Heart right ventricle (tissue), 16 donors: ENCODE measurements around the gene SETBP1. TPM values are rescaled to one million over a fixed set of nuclear protein-coding genes. Genes with fewer than 3 reads are reported as not detected.

Experiments
- ATAC-seq, 8 donors: fragments of 200-7000 bp; cut with Tn5 transposase; one replicate each; pipeline ENCODE4 v1.9.1; 2020; ENCODE audit warnings: mild to moderate bottlenecking in 8 of 8, moderate library complexity in 8 of 8, moderate number of reproducible peaks in 1 of 8
- DNase-seq, 2 donors: peaks; one replicate each; pipeline ENCODE4 v3.0.0-alpha.2; 2020
- H3K27ac ChIP-seq, 10 donors: fragments of 200-600 bp; sonication (generic) in 2 of 10; one replicate each; pipeline versions ENCODE4 v1.5.0 to v1.8.0; 2020 to 2022; ENCODE audit warnings: mild to moderate bottlenecking in 3 of 10
- H3K27me3 ChIP-seq, 7 donors: fragments of 200-600 bp; one replicate each; pipeline ENCODE4 v1.8.0; 2021 to 2022; ENCODE audit warnings: mild to moderate bottlenecking in 2 of 7
- H3K36me3 ChIP-seq, 9 donors: fragments of 200-600 bp; sonication (generic) in 1 of 9; one replicate each; pipeline versions ENCODE4 v1.5.0 to v1.8.0; 2020 to 2022; ENCODE audit warnings: mild to moderate bottlenecking in 2 of 9
- H3K4me1 ChIP-seq, 9 donors: fragments of 200-600 bp; sonication (generic) in 1 of 9; one replicate each; pipeline versions ENCODE4 v1.5.0 to v1.8.0; 2020 to 2022; ENCODE audit warnings: mild to moderate bottlenecking in 4 of 9
- H3K4me3 ChIP-seq, 10 donors: fragments of 200-600 bp; sonication (generic) in 2 of 10; one replicate each; pipeline versions ENCODE4 v1.5.0 to v1.8.0; 2020 to 2022; ENCODE audit warnings: mild to moderate bottlenecking in 7 of 10, moderate library complexity in 2 of 10
- H3K9me3 ChIP-seq, 11 donors: fragments of 200-600 bp in 10 of 11; sonication (generic) in 2 of 11; one replicate each; pipeline versions ENCODE4 v1.5.0 to v1.8.0; 2013 to 2022; ENCODE audit warnings: mild to moderate bottlenecking in 2 of 11, control low read depth in 1 of 11, moderate library complexity in 1 of 11
- CTCF ChIP-seq, 9 donors: fragments of 200-600 bp; sonication (generic) in 2 of 9; IDR thresholded peaks; one replicate each; pipeline versions ENCODE4 v1.5.0 to v1.8.0; 2021 to 2022; ENCODE audit warnings: antibody characterized with exemption in 9 of 9, mild to moderate bottlenecking in 5 of 9, moderate library complexity in 1 of 9
- WGBS, 2 donors: extraction: QIAGEN DNeasy Blood & Tissue Kit; methylation state at CpG; one replicate each; pipeline ENCODE4 v1.1.7; 2013; ENCODE audit warnings: inconsistent platforms in 1 of 2; 5-methylcytosine and 5-hydroxymethylcytosine counted together
- intact Hi-C, 10 donors: fragments of 100-400 bp; cut with DNase I; formaldehyde crosslinking; loops; one replicate each; pipeline versions ENCODE4 v1.11.1 to v1.14.2; 2022
- polyA plus RNA-seq, 2 donors: library from polyadenylated mRNA; stranded (reverse); fragments of 200-250 nt; gene quantifications; one replicate each; pipeline ENCODE4 v1.2.3, GENCODE V29; 2013
- total RNA-seq, 10 donors: library from RNA; stranded (reverse); fragmentation: NEBNext Ultra II Directional in 3 of 10; extraction: Animal tissue kit (Norgen Biotek cat#: 25700) in 3 of 10; gene quantifications; one replicate each; pipeline versions ENCODE4 v1.2.1 to v1.2.4, GENCODE V29; 2021 to 2023
- donor health status: Arrhythmogenic right ventricular cardiomyopathy.
- donor health status: ischemic (EF 13 %, LVEDD 7.1; RV severe dilation, severe dysfunction).
- donor health status: healthy with polysubstance abuse.
- donor health status: DM: no; HTN: yes; CAD: no.
- donor health status: DM: no; HTN: no; CAD: no.
- donor health status: ischemic (EF 25% LVEDD 6.9; RV normal size, moderate dysfunction).
- donor health status: ischemic (EF 25% LVEDD 5.7; RV mildly dilated, moderate dysfunction).
- donor health status: healthy.
- donor health status: DM: yes; HTN: yes; CAD: no.
- donor health status: Ischemic cardiomyopathy.
- donor health status: ischemic (EF 35%, LVEDD 5.7; RV mildly dilated, moderate dysfunction).
- donor health status: nonischemic (EF 11% LVEDD 7.7; RV severe dilation, severe dysfunction).
- donor health status: DM: yes; HTN: yes; CAD: no.
- donor health status: PGD.
- donor health status: ischemic (EF 29% LVEDD 5.4; RV normal size, mild dysfunction).
- donor health status: nonischemic (EF 23%, LVEDD 6.1; RV moderate dilation, normal function).

Gene SETBP1
- total and polyA plus RNA-seq, 12 donors: 0.71 to 12.2 (median 6.1) TPM

GRCh38 chr18:45014047-45014501, 333.4 kb downstream of the SETBP1 start:
- TF ChIP-seq CTCF (IDR thresholded peaks at IDR 0.05): peak in 1 of 9 donors; percentile 63
- Histone ChIP-seq H3K36me3 (no peaks in the 10 kb centered on the region), H3K27ac (peak overlapping the region in 1 of 10 donors; percentile 50), H3K4me1 (peaks cover 0 to 44% (median 20%) of the 10 kb centered on the region in 9 donors), H3K9me3 (no peaks in the 10 kb centered on the region), H3K4me3 (no peak overlapping the region), H3K27me3 (no peaks in the 10 kb centered on the region)
- DNase-seq: no peak
- 68 to 86% methylated on average over 2 of the region's 2 CpGs for WGBS, 2 donors
- intact Hi-C loops: no loop called here
- peak in 7 of 8 donors; percentile 26 to 91 (median 34) for ATAC-seq

GRCh38 chr18:45015788-45016128, 335.1 kb downstream of the SETBP1 start:
- no peak for DNase-seq
- intact Hi-C loops: no loop called here
- Histone ChIP-seq H3K27ac (peak overlapping the region in 2 of 10 donors; percentile 44 to 65), H3K36me3 (no peaks in the 10 kb centered on the region), H3K9me3 (no peaks in the 10 kb centered on the region), H3K4me1 (peaks cover 0 to 48% (median 20%) of the 10 kb centered on the region in 9 donors), H3K27me3 (no peaks in the 10 kb centered on the region), H3K4me3 (peak overlapping the region in 6 of 10 donors; percentile 14 to 33 (median 30))
- no peak for TF ChIP-seq CTCF (IDR thresholded peaks at IDR 0.05)
- WGBS, 2 donors: 34 to 58% methylated on average over 1 of the region's 1 CpG
- peak in 5 of 8 donors; percentile 9 to 23 (median 14) for ATAC-seq

GRCh38 chr18:45019469-45019868, 338.8 kb downstream of the SETBP1 start:
- Histone ChIP-seq H3K27ac (no peak overlapping the region), H3K4me3 (no peak overlapping the region), H3K4me1 (peaks cover 0 to 37% (median 14%) of the 10 kb centered on the region in 9 donors), H3K36me3 (no peaks in the 10 kb centered on the region), H3K9me3 (no peaks in the 10 kb centered on the region), H3K27me3 (no peaks in the 10 kb centered on the region)
- 94 to 100% methylated on average over 1 of the region's 1 CpG for WGBS, 2 donors
- no peak for DNase-seq
- ATAC-seq: no peak
- no peak for TF ChIP-seq CTCF (IDR thresholded peaks at IDR 0.05)
- intact Hi-C loops: no loop called here

GRCh38 chr18:45023519-45023918, 342.8 kb downstream of the SETBP1 start:
- no peak overlapping the region for H3K4me3 ChIP-seq
- WGBS, 2 donors: 93 to 94% methylated on average over 5 of the region's 5 CpGs
- H3K27ac ChIP-seq: no peak overlapping the region
- ATAC-seq: no peak
- H3K4me1 ChIP-seq: peaks cover 0 to 9% (median 0%) of the 10 kb centered on the region in 9 donors
- H3K36me3 ChIP-seq: no peaks in the 10 kb centered on the region
- peaks cover 0 to 1% (median 0%) of the 10 kb centered on the region in 11 donors for H3K9me3 ChIP-seq
- intact Hi-C loops: loop anchor here in 1 of 10 donors (10.0 kb wide), 1 partner anchor 339 kb away; the partner anchor contains the start of gene SETBP1
- no peaks in the 10 kb centered on the region for H3K27me3 ChIP-seq
- no peak for DNase-seq
- no peak for TF ChIP-seq CTCF (IDR thresholded peaks at IDR 0.05)
